MV-4-11 (cell line): Measurements from ENCODE around the gene CUL1.

Source experiments
- DNase-seq: peaks from one replicate; lab custom pipeline; 2025; lab: John Stamatoyannopoulos, UW

The CUL1 gene

DNA sequence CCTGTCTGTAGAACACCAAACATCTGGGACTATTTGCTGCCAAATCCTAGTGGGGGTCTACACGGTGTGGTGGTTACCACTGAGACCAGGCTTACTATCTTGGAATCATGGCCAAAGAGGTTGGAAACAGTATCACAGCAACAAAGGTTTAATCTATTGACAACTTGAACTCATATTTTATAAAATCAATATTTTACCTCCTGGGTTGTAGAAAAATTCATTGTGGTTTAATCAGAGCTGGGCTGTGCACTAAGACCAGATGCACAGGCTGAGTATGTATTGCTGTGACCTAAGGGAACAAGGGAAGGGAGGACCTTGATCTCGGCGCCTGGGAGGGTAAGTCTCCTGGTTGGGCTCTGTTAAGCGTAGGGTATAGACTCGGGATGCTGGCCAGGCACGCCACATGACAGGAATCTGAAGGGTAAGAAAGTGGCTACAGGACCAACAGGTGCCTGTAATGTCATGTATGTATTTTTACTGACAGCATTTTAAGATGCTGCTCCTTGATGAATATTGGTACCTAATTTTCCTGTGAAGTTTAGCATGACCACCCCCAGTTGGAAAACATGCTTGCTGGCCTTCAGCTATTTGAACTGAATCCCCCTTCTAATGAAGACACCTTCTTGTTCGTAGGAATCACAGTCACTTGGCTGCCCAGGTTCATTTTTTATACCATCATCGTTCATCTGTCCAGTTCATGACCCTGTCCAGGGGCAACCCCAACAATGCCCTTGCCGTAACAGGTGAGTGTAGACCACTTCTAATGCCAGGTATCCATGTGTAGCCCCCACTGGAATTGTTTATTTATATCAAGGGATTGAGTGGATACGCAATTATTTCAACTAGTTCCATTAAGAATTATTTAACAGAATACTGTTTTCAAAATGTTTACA, 105.9 kb downstream of the CUL1 start:
- no peak for DNase-seq

- DNase-seq, result no peak
These were observed 107.5 kb downstream of the CUL1 start for GRCh38 chr7:148806187-148806586.

GRCh38 chr7:148807436-148807835, 108.7 kb downstream of the CUL1 start:
- DNase-seq, result no peak

DNA sequence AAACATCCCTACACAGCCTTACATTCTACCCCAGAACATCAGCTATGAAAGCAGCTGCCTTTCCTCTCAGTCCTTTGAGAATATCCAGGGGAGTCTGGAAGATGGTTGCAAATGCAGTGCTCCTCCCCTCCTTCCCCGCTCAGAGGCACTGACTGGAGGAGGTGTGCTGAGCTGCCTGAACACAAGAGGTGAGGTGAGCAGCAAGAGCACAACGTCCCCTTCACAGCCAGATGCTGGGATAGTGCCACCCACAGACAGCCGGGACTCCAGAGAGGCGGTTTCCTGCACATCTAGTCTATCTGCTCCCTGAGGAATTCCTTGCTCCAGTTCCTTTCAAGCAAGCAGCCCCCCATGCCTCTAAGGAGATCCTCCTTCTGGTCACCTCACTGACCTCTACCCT, 111.2 kb downstream of the CUL1 start:
- no peak for DNase-seq

DNA sequence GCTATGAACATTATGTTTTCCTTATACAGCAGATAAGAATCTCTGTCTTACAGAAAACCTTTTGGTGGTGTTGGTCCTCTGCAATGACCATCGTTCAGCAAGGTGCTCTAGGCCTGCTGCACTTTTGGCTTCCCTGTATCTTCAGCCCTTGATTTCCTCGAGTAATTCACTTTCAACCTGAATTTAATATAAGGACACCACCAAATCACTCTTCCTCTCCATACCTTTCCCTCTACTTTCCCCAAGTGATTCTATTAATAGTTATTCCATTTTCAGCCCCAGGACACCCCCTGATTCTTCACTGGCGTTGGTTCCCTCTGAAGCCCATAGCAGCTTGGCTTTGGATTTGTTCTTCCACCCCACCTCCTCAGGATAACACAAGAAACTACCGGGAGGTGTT, 113.2 kb downstream of the CUL1 start:
- DNase-seq, result no peak

DNA sequence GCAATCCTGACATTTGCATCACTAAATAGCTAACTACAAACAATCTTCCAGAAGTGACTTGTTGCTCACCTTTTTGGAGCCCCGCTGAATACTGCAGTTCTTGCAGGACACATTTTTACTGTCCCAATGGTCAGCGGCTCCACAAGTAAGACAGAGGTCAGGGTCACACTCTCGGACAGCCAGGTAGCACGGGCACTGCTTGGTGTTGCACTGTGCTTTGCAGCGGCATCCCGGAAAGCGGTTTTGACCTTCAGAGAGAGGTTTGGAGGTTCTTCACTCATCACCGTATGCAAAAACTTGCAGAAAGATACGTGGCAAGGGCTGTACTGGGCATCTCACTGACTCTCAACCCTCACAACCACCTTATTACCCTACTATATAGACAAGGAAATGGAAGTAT, 115.2 kb downstream of the CUL1 start:
- no peak for DNase-seq

DNA sequence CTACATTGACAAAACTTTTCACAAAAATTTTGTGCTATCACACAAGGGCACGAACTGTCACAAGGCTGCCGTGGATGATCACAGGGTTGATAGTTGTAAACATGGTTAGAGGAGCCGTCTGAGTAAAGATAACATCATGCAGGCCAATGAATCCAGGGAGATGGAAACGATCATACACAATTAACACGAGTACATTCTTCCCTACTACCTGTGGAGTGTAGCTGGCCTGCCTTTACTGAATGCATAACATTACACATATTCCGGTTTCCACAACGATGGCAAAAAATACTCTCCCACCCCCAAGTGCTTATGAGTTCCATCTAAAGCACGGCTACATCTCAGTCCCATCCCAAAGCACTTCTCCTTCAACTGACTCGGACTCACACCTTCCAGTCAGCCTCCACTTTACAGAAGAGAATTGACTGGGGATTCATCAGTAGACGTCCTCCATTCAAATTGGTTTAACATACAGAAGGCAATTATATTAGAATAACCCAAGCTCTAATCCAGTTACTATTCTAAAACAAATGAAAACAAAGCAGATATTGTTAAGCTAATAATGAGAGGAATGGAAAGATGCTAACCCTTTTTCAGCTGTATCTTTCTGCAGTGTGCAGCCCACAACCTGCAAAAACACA, 116.3 kb downstream of the CUL1 start:
- DNase-seq, result no peak

- no peak for DNase-seq
These were observed 116.9 kb downstream of the CUL1 start for GRCh38 chr7:148815612-148816011.

- DNase-seq, result no peak
These were observed 121.1 kb downstream of the CUL1 start for GRCh38 chr7:148819697-148820360.

- DNase-seq, result no peak
These were observed 122.7 kb downstream of the CUL1 start for GRCh38 chr7:148821422-148821821.

DNA sequence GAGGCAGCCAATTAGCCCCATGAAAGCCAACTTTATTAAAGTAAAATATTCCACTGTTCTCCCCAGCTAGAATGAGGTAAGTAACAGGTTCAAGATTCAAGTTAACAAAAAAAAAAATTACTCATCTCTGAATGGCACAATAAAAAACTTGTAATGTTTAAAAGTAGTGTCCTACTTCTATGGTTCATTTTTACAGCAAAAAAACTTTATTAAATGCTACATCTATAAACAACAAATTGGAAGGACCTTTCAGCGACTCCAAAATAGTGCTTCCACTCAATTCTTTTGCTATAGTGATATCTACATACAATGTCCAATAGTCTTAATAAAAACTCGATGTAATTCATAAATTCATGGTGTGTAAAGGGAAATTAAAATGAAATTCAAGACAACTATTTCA, 126.2 kb downstream of the CUL1 start:
- no peak for DNase-seq

DNA sequence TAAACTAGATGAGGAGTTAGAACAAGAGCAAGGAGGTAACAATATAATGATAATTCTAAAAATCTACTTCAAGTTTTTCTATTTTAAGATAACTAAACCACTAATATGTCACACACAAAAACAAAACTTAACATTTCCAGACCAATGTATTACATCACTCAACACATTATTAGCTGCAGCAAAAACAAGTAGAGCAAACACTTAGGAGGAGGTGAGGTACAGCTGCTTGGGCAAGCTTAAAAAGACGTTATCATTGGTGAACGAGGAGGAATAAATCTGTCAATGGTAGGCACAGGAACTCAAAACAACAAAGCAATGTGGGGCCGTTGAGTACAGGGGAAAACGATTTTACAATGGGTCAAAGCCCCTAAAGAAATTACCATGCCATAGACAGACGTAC, 126.6 kb downstream of the CUL1 start:
- no peak for DNase-seq

DNA sequence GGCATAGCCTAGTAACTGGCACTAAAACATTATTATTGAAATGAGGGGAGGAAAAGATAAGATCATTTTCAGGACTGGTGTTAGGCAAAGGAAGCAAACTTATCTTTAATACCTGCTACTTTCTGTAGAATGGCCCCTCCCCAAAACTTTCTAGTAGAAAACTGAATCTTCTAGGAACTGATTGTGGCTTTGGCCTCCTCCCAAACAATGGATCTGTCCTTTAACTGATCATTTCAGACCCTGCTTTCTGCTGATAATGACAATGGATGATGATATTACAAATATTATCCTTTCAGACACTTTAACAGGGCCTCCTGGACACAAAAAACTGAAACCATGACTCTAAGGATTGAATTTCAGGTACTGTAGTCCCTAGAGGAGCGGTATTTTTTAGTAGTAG, 130.3 kb downstream of the CUL1 start:
- DNase-seq, result no peak

DNA sequence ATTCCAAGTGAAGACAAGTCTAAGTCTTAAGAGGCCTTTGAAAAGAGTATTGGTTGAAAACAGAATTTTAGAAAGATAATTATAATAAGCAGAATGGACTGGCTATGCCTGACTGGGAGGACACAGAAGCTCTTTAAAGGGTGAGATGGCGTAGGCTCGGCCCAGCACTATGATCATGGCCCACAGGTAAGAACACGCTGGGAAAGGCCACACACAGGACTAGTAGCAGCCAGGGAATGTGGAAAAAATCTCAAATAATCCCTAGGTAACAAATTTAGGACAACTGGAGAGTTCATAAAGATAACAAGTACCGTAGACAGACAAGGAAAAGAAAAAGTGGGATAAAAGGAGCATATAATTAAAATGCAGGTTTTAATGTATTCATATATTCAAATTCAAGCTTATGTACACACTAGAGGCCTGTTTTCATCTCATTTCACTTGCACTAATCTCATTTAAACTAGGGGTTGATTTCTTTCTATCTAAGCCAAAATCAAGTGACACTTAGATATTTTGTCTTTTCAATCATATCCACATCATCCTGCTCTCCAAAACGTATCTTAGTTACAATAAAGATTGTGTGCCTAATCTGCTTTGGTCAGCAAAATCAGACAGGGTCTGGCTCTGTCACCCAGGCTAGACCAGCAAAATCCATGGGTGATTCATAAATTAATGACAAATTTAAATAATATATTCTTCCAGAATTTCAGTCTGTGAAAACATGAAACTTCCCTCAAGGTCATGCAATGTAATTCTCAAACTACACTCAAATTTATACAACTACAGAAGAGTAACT, 132.4 kb downstream of the CUL1 start:
- no peak for DNase-seq

GRCh38 chr7:148831782-148832181, 133.1 kb downstream of the CUL1 start:
- DNase-seq, result no peak

- DNase-seq, result no peak
These were observed 135.9 kb downstream of the CUL1 start for GRCh38 chr7:148834605-148835004.

- DNase-seq, result no peak
These were observed 137.2 kb downstream of the CUL1 start for GRCh38 chr7:148835854-148836253.

DNA sequence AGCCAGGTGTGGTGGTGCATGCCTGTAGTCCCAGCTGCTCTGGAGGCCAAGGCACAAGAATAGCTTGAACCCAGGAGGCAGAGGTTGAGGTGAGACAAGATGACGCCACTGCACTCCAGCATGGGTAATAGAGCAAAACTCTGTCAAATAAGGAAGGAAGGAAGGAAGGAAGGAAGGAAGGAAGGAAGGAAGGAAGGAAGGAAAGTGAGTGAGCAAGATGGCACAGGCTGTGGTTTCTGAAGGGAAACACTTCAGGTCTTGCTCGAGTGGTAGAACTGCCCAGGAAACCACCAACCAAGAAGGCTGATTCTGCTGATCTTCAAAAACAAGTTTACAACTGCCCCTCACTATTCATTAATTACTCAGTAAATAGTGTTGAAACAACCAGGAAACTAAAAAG, 140.2 kb downstream of the CUL1 start:
- DNase-seq, result peak; percentile 28

GRCh38 chr7:148847815-148848734, 149.4 kb downstream of the CUL1 start:
- DNase-seq, result no peak

DNA sequence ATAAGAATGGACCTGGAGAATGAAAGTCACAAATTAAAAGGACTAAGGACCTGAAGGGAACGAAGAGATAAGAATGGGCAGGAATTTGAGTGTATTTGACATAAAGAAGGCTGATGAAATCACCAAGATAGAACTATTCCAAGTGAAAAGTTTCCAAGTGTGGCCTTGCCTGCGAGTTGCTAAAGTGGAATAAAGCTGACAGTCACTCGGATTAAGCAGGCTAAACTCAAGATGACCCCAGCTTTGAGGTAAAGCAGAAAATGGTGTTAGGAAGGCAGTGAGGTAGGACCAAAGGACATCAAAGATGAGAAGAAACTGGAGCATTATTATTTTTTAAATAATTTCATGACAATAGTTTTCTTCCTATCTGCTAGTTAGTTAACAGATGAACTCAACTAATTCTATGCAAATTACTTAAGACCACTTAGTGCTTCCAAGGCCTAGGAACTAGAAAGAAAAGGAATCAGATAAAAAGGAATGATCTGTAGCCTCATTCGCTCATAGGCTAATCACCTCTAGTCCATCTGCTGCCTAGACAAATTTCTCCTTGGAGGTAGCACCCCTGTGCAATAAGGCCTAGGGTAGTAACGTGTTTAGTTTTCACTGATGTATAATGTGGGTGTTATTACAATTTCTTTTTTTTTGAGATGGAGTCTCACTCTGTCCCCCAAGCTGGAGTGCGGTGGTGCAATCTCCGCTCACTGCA, 150.8 kb downstream of the CUL1 start:
- no peak for DNase-seq

DNA sequence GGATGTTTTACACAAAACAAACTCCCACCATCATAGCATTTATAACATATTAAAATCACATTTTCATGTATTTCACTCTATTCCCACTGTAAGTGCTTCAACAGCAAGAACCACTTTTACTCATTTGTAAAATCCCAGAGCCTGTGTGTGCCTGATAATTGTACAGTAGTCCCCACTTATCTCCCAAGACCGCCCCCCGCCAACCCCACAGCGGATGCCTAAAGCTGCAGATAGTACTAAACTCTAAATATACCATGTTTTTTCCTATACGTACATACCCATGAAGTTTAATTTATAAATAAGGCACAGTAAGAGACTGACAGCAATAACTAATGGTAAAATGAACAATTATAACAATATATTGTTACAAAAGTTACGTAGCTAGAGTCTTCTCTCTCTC, 151.9 kb downstream of the CUL1 start:
- no peak for DNase-seq
